Stimulated activated CD8-positive, alpha-beta memory T cell treated with anti-CD3 and anti-CD28 coated beads, Interleukin-7, amount 100 ng/mL, for 24 hours (primary cell): Measurements from ENCODE around the gene TUSC1.
"Not testable (repeated sequence)": the region's sequence is repeated elsewhere in the genome, so short reads cannot be mapped to it uniquely, and the experiment has no call there.

ENCODE experiments used
- DNase-seq: peaks from one replicate; pipeline ENCODE4 v3.0.0-alpha.2; 2020; ENCODE audit warnings: low read depth

Gene TUSC1

DNA sequence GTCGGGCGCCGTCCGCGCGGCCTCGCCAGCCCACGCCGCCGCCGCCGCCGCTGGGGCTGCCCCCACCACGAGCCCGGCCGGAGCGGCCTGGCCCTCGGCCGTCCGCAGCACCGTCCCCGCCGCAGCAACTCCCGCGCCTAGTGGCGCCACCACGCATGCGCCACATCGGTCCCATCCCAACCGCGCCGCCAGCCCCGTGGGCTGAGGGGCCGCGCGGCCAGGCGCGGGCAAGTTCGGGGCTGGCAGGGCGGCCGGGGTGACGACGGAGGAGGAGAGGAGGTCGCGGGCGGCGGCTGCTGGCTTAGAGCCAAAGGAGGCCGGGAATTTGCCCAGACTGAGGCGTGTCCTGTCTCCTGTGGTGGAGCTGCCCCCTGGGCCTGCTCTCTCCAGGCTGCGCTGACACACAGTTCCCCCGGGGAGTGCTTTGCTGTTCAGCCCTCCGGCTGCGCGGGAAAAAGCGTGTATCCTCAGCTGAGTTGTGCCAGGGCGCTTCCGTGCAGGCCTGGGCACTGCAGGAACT is at the start of gene TUSC1:
Gene TUSC1, minus strand, starts transcription at position 298 of the 520 bp plus-strand sequence. Its CDS starts 132 bp downstream, at position 166.
- DNase-seq, result no peak

DNA sequence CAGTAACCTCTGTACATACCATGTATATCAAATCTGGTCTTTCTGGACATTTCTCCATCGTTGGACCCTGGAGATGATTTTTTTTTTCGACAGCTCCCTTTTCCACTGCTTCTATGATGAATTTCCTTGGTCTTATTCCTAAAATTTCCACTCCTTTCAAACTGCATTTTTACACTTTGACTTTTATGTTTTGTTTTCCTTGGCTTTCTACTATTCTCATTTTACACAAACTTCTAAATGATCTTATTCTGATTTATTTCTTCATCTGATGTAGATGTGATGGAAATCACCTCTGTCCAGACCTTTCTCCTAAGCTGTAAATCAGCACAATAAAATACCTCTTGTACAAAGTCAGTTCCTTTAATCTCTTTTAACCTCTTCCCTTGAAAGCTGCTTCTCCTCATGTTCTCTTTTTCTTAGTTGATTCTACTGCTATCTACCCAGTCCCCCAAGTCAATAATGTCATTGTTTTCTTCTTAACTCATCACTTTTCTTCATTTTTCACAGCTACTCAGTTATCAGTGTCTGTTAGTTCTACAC is 48.7 kb upstream of the TUSC1 start:
- DNase-seq, result no peak

GRCh38 chr9:25724424-25724823 is 46.2 kb upstream of the TUSC1 start:
- no peak for DNase-seq

GRCh38 chr9:25716220-25716872 is 38.1 kb upstream of the TUSC1 start:
- no peak for DNase-seq

GRCh38 chr9:25709941-25710340 is 31.7 kb upstream of the TUSC1 start:
- DNase-seq, result no peak

DNA sequence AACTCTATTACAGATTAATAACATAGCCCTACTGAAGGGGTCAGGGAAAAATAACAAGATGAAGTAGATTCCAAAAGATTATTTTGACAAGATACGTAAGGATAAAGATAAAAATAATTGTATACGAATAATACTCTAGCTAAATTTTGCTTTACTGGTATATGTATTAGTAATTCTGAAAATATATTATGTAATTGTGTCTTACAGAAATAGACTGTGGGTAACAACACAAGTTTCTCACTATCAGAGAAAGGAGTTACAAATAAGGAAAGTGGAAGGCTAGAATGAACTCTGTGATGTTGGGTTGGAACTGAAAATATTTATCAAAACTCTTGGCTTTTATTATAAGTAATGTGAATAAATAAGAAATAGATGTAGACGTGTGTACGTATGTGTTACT is 26.6 kb upstream of the TUSC1 start:
- DNase-seq, result no peak

DNA sequence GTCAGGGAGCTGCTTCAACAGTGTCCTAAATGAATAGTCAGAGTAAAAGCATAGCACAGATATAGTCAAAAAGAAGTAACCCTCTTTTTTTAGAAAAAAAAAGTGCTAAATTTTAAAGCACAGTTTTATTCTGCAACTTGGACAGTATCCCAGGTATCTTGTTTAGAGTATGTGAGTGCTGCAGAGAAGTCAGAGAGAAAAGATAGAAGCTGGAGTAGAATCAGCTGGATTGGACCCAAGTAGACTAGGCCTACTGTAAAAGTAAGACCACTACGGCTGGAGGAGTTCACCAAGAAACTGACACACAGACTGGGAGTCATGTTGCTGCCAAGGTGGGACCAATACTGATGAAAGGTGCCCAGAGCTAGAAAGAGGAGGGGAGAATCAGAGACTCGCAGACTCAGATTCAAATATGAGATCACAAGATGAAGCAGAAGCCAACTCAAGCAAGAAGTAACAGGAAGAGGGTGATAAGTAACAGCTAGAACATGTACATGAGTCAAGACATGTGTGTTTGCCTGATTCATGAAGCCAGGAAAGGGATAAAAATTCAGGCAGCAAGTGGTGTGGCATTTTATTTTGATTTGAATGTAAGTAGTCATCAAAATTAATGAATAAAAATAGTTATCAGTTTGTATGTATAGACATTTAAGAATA is 25.6 kb upstream of the TUSC1 start:
- no peak for DNase-seq

- no peak for DNase-seq
These were observed 24.3 kb upstream of the TUSC1 start for GRCh38 chr9:25702536-25702935.

GRCh38 chr9:25700899-25701298 is 22.7 kb upstream of the TUSC1 start:
- DNase-seq, result not testable (repeated sequence)

- no peak for DNase-seq
These were observed 22.2 kb upstream of the TUSC1 start for GRCh38 chr9:25700430-25700829.

GRCh38 chr9:25691786-25692185 is 13.5 kb upstream of the TUSC1 start:
- no peak for DNase-seq

GRCh38 chr9:25684321-25684720 is 6.1 kb upstream of the TUSC1 start:
- no peak for DNase-seq

- DNase-seq, result no peak
These were observed 3.0 kb upstream of the TUSC1 start for GRCh38 chr9:25681266-25681665.

DNA sequence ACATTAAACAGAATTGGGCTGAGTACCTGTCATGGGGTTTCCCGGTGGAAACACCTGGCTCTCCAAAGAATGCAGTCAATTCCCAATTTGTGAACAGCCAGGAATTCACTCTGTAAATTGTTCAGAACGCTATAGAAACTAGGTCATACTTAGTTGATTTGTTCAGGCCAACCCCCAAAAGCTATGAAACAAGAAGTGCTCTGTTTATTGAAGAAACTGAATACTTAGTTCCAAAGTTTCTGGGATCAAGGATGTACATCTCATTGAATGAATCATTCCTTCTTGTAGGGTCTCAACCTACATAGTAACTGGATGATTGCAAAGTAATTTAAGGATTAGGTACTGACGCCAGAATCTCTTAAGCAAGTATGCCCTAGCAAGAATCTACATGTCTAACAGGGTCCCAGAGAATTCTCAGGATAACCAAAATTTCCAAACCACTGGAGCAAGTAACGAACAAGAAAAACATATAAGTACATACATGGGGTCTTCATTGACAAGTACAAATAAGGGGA is 659 bp upstream of the TUSC1 start:
- DNase-seq, result no peak

DNA sequence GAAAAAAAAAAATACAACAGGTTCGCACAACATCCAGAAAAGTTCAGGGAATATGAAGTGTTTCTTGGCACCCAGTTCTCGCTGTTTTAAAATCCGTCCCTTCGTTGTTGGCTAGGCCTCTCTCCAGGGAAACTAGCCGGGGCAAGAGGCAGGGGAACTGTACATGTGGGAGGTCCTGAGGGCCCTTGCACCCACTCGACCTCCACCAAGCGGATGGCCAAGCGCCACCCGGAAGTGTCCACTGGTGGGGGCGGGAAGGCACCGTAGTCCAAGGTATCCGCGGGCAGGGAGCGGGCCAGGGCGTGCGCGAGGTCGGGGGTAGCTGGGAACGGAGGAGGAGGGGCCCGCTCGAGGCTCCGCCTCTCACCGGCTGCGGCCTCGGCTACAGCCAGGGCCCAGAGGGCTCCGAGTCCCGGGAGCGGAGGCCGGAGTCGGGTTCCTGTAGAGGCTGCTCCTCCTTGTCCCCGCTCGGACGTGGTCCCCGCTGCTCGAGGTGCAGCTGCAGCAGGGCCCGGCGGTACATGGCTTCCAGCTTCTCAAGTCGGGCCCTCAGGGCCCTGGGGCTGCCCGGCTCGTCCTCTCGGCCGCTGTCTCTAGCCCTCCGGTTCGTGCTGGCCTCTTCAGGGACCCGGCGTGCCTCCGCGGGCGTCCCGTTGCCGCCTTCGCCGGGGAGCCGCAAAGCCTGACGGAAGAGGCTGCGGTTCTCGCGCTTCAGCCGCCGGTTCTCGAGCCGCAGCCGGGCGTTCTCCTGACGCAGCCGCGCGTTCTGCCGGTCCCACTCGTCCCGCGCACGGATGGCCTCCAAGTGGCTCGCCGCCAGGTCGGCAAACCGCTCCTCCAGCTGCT is 720 bp downstream of the TUSC1 start:
- no peak for DNase-seq

- not testable (repeated sequence) for DNase-seq
These were observed 2.4 kb downstream of the TUSC1 start for GRCh38 chr9:25675858-25676257.

DNA sequence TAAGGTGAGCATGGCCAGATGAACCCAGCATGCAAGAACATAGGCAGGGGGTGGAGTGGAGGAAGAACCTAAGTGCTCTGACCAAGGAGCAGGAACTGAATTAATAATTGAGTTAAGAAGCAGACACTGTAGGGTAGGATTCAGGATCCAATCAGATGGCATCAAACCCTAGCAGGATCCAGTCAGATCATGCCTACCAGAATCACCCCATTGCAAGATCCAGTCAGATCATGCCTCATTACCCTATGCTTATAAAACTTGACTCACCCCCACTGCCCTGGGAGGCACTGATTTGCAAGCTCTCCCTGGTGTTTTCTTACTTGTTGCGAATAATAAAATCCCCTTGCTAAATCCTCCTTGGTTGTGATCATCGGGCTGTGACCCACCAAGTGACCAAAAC is 19.7 kb downstream of the TUSC1 start:
- DNase-seq, result no peak

- DNase-seq, result no peak
These were observed 23.8 kb downstream of the TUSC1 start for GRCh38 chr9:25654417-25654816.

- no peak for DNase-seq
These were observed 30.1 kb downstream of the TUSC1 start for GRCh38 chr9:25648116-25648515.

DNA sequence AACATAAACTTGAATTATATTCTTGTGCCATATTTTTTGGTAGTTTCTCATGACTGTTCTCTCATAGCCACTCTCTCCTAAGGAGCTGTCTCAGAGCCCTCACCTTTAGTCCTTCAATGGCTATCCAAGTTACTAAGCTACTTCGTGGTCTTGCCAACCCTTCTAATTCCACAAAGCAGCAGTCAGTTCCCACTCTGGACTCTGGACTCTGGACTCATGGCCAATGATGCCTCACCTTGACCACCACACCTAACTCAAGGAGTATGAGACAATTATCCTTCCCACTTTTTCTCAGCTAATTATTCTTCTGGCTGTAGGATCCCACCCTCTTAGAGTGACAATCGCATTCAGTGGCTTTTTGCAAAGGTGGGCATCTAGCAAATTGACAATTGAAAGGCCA is 42.2 kb downstream of the TUSC1 start:
- DNase-seq, result no peak

DNA sequence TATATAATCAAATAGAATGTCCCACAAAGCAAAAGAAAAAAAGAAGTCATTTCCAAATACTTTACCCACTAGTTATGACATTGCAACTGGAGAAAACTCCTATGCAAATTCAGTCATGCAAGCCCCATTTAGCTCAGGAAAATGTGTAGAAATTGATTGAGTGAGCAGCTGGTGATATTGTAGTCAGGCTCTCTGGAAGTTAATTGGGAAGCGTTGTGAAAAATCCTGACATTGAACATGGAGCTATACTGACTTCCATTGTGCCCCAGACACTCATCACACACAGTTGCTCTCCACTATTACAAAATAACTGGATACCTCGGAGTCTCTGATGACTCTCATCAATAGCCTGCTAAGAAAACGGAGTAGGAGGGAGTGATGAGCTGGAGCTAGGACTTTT is 49.0 kb downstream of the TUSC1 start:
- no peak for DNase-seq
